ENCODE measurements around the gene CRISPLD2.

CRISPLD2 gene

DNA sequence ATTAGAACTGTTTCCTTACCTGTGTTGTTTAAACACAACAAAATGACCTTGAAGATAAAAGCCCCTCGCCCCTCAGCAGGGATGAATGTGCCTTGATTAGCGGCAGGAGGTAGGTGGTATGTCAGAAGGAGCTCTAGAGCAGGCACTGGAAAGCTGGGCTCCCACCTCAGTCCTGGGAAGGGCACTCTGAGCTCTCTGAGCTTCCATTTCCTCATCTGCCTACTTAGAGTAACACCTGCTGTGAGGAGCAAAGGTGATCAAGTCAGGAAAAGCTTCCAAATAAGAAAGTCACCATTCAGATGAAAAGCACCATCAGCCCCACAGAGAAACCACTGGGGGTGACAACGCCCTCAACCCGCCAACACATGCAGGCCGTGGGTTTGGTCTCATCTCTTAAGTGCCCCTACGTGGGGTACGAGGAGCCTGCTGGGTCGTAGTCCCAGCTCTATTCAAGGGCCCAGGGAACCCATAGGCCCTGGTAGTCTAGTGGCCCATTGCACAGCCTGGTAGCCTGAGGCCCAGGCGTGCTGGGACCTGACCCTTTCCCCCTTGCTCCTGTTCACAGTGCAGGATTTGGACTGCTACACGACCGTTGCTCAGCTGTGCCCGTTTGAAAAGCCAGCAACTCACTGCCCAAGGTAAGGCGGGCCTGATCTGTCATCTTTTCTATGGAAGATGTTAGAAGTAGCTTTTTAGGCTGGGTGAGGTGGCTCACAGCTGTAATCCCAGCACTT, 57.3 kb downstream of the CRISPLD2 start:
- H3K9me3 ChIP-seq (ENCODE audit: control insufficient read depth, insufficient read depth, low read depth, low read length): no peaks in the 10 kb centered on the region
- TF ChIP-seq, protein P1, sequence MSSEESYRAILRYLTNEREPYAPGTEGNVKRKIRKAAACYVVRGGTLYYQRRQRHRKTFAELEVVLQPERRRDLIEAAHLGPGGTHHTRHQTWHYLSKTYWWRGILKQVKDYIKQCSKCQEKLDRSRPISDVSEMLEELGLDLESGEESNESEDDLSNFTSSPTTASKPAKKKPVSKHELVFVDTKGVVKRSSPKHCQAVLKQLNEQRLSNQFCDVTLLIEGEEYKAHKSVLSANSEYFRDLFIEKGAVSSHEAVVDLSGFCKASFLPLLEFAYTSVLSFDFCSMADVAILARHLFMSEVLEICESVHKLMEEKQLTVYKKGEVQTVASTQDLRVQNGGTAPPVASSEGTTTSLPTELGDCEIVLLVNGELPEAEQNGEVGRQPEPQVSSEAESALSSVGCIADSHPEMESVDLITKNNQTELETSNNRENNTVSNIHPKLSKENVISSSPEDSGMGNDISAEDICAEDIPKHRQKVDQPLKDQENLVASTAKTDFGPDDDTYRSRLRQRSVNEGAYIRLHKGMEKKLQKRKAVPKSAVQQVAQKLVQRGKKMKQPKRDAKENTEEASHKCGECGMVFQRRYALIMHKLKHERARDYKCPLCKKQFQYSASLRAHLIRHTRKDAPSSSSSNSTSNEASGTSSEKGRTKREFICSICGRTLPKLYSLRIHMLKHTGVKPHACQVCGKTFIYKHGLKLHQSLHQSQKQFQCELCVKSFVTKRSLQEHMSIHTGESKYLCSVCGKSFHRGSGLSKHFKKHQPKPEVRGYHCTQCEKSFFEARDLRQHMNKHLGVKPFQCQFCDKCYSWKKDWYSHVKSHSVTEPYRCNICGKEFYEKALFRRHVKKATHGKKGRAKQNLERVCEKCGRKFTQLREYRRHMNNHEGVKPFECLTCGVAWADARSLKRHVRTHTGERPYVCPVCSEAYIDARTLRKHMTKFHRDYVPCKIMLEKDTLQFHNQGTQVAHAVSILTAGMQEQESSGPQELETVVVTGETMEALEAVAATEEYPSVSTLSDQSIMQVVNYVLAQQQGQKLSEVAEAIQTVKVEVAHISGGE (tag by site-specific recombination; conservative IDR thresholded peaks at IDR 0.05; ENCODE audit: low read depth): no peak
- TF ChIP-seq ZNF623 (tag by site-specific recombination; IDR thresholded peaks at IDR 0.05): no peak
- no peak for TF ChIP-seq ZNF202 (tag by site-specific recombination; IDR thresholded peaks at IDR 0.05; ENCODE audit: borderline replicate concordance)
- TF ChIP-seq KLF9 (tag by site-specific recombination; IDR thresholded peaks at IDR 0.05; ENCODE audit: low read depth): no peak
- TF ChIP-seq SCRT2 (tag by site-specific recombination; IDR thresholded peaks at IDR 0.05): no peak
- TF ChIP-seq, protein P2, sequence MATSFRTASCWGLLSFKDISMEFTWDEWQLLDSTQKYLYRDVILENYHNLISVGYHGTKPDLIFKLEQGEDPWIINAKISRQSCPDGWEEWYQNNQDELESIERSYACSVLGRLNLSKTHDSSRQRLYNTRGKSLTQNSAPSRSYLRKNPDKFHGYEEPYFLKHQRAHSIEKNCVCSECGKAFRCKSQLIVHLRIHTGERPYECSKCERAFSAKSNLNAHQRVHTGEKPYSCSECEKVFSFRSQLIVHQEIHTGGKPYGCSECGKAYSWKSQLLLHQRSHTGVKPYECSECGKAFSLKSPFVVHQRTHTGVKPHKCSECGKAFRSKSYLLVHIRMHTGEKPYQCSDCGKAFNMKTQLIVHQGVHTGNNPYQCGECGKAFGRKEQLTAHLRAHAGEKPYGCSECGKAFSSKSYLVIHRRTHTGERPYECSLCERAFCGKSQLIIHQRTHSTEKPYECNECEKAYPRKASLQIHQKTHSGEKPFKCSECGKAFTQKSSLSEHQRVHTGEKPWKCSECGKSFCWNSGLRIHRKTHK (tag by site-specific recombination; IDR thresholded peaks at IDR 0.05): no peak
- no peaks in the 10 kb centered on the region for H3K36me3 ChIP-seq (ENCODE audit: control insufficient read depth in 2 of 2, insufficient read depth in 1 of 2, low read length in 2 of 2)
- H3K4me1 ChIP-seq (ENCODE audit: control insufficient read depth, insufficient read depth, low read length): no peaks in the 10 kb centered on the region
- ChIA-PET POLR2A (no interaction called here), CTCF (interaction anchor here (1.1 kb wide), 1 partner anchor 94 kb away, joined by 3 read pairs; no protein-coding TSS in a partner anchor)
- no peak overlapping the region for H3K27ac ChIP-seq (ENCODE audit: extremely low read depth, low read depth, low read length)
- H3K4me3 ChIP-seq (ENCODE audit: low read depth, low read length): no peak overlapping the region

DNA sequence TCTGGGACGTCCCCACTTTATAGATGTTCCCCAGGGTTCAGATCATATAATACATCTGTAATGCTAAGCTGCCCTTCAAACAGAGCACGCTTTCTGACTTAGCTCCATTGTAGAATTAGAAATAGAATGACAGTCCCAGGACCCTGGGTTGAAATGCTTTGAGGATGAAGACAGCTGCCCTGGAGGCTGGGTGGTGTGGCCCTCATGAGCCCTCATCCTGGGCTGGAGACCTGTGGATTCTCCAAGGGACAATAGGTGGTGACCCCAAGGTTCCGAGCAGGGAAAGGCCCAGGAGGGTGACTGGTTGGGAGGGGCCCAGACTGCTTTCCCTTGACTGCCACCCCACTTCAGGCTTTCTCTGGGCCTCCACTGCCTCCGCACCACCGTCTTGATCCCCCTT, 59.0 kb downstream of the CRISPLD2 start:
- H3K4me3 ChIP-seq (ENCODE audit: low read depth, low read length): no peak overlapping the region
- H3K36me3 ChIP-seq (ENCODE audit: control insufficient read depth in 2 of 2, insufficient read depth in 1 of 2, low read length in 2 of 2): no peaks in the 10 kb centered on the region
- ChIA-PET POLR2A (no interaction called here), CTCF (interaction anchor here (0.6 kb wide), 1 partner anchor 73 kb away, joined by 4 read pairs; no protein-coding TSS in a partner anchor)
- TF ChIP-seq ZNF114 (tag by site-specific recombination; IDR thresholded peaks at IDR 0.05) (no peak), KLF16 (tag by site-specific recombination; IDR thresholded peaks at IDR 0.05) (no peak), ZNF391 (tag by site-specific recombination; IDR thresholded peaks at IDR 0.05; ENCODE audit: borderline replicate concordance, low read depth) (no peak)
- TF ChIP-seq, protein P3, sequence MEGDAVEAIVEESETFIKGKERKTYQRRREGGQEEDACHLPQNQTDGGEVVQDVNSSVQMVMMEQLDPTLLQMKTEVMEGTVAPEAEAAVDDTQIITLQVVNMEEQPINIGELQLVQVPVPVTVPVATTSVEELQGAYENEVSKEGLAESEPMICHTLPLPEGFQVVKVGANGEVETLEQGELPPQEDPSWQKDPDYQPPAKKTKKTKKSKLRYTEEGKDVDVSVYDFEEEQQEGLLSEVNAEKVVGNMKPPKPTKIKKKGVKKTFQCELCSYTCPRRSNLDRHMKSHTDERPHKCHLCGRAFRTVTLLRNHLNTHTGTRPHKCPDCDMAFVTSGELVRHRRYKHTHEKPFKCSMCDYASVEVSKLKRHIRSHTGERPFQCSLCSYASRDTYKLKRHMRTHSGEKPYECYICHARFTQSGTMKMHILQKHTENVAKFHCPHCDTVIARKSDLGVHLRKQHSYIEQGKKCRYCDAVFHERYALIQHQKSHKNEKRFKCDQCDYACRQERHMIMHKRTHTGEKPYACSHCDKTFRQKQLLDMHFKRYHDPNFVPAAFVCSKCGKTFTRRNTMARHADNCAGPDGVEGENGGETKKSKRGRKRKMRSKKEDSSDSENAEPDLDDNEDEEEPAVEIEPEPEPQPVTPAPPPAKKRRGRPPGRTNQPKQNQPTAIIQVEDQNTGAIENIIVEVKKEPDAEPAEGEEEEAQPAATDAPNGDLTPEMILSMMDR (tag by site-specific recombination; IDR thresholded peaks at IDR 0.05): no peak
- no peak overlapping the region for H3K27ac ChIP-seq (ENCODE audit: extremely low read depth, low read depth, low read length)
- no peaks in the 10 kb centered on the region for H3K9me3 ChIP-seq (ENCODE audit: control insufficient read depth, insufficient read depth, low read depth, low read length)
- no peaks in the 10 kb centered on the region for H3K4me1 ChIP-seq (ENCODE audit: control insufficient read depth, insufficient read depth, low read length)

DNA sequence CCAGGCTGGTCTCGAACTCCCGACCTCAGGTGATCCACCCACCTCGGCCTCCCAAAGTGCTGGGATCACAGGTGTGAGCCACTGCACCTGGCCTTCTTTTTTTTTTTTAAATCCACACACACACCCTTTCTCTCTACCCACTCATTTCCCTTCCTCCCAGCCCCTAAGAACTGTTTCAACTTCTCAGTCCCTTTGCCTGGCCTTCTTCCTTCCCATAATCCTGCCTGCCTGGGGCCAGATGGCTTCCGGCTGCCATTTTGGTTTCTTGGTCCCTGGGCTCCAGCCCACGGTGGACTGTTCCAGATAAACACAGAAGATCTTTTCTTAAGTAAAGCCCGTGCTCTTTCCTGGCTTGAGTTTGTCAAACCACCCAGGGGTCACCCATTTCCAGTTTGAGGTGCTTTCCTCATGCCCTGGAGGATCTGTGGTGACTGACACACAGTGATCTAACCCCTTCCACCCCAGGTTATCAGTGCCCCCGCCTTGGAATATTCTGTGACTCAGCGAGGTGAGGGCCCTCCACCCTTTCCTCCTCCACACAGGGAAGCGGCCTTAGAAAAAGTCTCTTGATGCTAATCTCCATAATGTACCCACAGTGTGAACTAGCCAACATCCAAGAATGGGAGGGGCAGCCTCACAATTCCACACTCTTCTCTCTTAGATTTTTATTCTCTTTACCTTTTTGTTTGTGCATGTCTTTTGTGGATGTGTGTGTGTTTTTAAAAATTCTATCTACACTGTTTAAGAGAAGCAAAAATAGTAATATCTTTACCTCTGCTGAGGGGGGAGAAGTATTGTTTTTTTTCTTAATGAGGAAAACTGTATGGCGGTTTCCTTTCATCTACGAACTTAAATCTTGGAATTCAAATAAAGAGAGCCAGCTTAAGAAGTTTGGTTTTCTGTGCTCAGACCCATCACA, 60.0 kb downstream of the CRISPLD2 start:
- POLR2A ChIA-PET: no interaction called here
- Histone ChIP-seq H3K4me1 (ENCODE audit: control insufficient read depth, insufficient read depth, low read length) (no peaks in the 10 kb centered on the region), H3K9me3 (ENCODE audit: control insufficient read depth, insufficient read depth, low read depth, low read length) (no peaks in the 10 kb centered on the region), H3K27ac (ENCODE audit: extremely low read depth, low read depth, low read length) (no peak overlapping the region), H3K4me3 (ENCODE audit: low read depth, low read length) (no peak overlapping the region), H3K36me3 (ENCODE audit: control insufficient read depth in 2 of 2, insufficient read depth in 1 of 2, low read length in 2 of 2) (no peaks in the 10 kb centered on the region)
- TF ChIP-seq ZNF548 (tag by site-specific recombination; IDR thresholded peaks at IDR 0.05) (no peak), KLF1 (tag by site-specific recombination; IDR thresholded peaks at IDR 0.05) (peak; percentile 32; the same call in 1 of the 2 replicates), EGR2 (tag by site-specific recombination; IDR thresholded peaks at IDR 0.05; ENCODE audit: low read depth) (0 out of 2 replicates have a peak, but pooled peaks have one; percentile 19), ZNF16 (tag by site-specific recombination; IDR thresholded peaks at IDR 0.05; ENCODE audit: low read depth) (no peak), ZNF560 (tag by site-specific recombination; IDR thresholded peaks at IDR 0.05; ENCODE audit: borderline replicate concordance) (no peak)
- TF ChIP-seq, protein P4, sequence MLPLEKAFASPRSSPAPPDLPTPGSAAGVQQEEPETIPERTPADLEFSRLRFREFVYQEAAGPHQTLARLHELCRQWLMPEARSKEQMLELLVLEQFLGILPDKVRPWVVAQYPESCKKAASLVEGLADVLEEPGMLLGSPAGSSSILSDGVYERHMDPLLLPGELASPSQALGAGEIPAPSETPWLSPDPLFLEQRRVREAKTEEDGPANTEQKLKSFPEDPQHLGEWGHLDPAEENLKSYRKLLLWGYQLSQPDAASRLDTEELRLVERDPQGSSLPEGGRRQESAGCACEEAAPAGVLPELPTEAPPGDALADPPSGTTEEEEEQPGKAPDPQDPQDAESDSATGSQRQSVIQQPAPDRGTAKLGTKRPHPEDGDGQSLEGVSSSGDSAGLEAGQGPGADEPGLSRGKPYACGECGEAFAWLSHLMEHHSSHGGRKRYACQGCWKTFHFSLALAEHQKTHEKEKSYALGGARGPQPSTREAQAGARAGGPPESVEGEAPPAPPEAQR (tag by site-specific recombination; IDR thresholded peaks at IDR 0.05): no peak
- CTCF ChIA-PET: interaction anchor here (0.6 kb wide), 1 partner anchor 72 kb away, joined by 4 read pairs; no protein-coding TSS in a partner anchor

Data from HEK293 (cell line).